Measurements from ENCODE around the gene SETD6.

GRCh38 chr16:58490065-58490464 lies 25.3 kb upstream of the SETD6 start:
- no peak for TF ChIP-seq POLR2AphosphoS5 (IDR thresholded peaks at IDR 0.05; ENCODE audit: borderline replicate concordance, low read depth, low read length)
- TF ChIP-seq EZH2 (IDR thresholded peaks at IDR 0.05) = no peak
